Kidney (tissue), 14 donors: ENCODE measurements around the gene NPL. TPM values are rescaled to one million over a fixed set of nuclear protein-coding genes. Genes with fewer than 3 reads are reported as not detected.

ENCODE experiments used
- DNase-seq, 5 donors: peaks; one replicate each; pipeline ENCODE4 v3.0.0-alpha.2; 2013 to 2020
- FAIRE-seq: peaks from 2 replicates; lab custom pipeline; 2012; peaks lifted over from hg19 to GRCh38; lab: Jason Lieb, UNC
- H3K27ac ChIP-seq, 2 donors: one replicate each; pipeline ENCODE4 v1.7.0; 2013; ENCODE audit warnings: low read depth in 2 of 2, low read length in 2 of 2, inconsistent platforms in 1 of 2
- H3K27me3 ChIP-seq: one replicate; pipeline ENCODE4 v1.7.1; 2013; ENCODE audit warnings: low read length, inconsistent platforms; ENCODE audit not compliant: control insufficient read depth, insufficient read depth
- H3K36me3 ChIP-seq, 3 donors: one replicate each; pipeline versions ENCODE4 v1.7.0 to v1.7.1; 2013; ENCODE audit warnings: low read length in 3 of 3, control low read depth in 1 of 3, inconsistent platforms in 1 of 3; ENCODE audit not compliant: insufficient read depth in 3 of 3, control insufficient read depth in 2 of 3
- H3K4me1 ChIP-seq, 3 donors: one replicate each; pipeline versions ENCODE4 v1.7.0 to v1.7.1; 2013; ENCODE audit warnings: low read length in 3 of 3, inconsistent platforms in 1 of 3, low read depth in 1 of 3; ENCODE audit not compliant: control insufficient read depth in 2 of 3, insufficient read depth in 2 of 3
- H3K4me3 ChIP-seq, 3 donors: one replicate each; pipeline versions ENCODE4 v1.7.0 to v1.8.1; 2013; ENCODE audit warnings: low read length in 3 of 3, control low read depth in 1 of 3, inconsistent platforms in 1 of 3
- H3K9ac ChIP-seq, 3 donors: one replicate each; pipeline versions ENCODE4 v1.7.0 to v1.7.1; 2013; ENCODE audit warnings: low read length in 3 of 3, control low read depth in 1 of 3, inconsistent platforms in 1 of 3
- H3K9me3 ChIP-seq, 3 donors: one replicate each; pipeline versions ENCODE4 v1.7.0 to v1.7.1; 2013; ENCODE audit warnings: low read length in 3 of 3, control low read depth in 1 of 3, inconsistent platforms in 1 of 3; ENCODE audit not compliant: control insufficient read depth in 2 of 3, insufficient read depth in 1 of 3
- intact Hi-C: fragments of 100-400 bp; cut with DNase I; formaldehyde crosslinking; loops from one replicate; pipeline ENCODE4 v1.11.1; 2022
- polyA plus RNA-seq: library from polyadenylated mRNA; stranded (reverse); fragments of 350-450 nt; fragmentation: Illumina TruSeq; extraction: RNeasy Lipid Tissue Mini Kit (QIAGEN cat#74804); gene quantifications from one replicate; pipeline ENCODE4 v1.2.3, GENCODE V29; 2014; ENCODE audit warnings: low read depth, low replicate concordance; ENCODE audit not compliant: insufficient read depth
- total RNA-seq: library from RNA; stranded (reverse); fragmentation: NEBNext Ultra II Directional; extraction: Animal tissue kit (Norgen Biotek cat#: 25700); gene quantifications from one replicate; pipeline ENCODE4 v1.2.1, GENCODE V29; 2021
- TF ChIP-seq, protein P1 (sequence below): IDR thresholded peaks from 3 replicates; pipeline ENCODE4 v1.5.1; 2012; ENCODE audit warnings: mild to moderate bottlenecking, moderate library complexity, borderline replicate concordance; ENCODE audit not compliant: insufficient read depth; ENCODE audit errors: extremely low read depth
- donor health status: control.
- donor health status: control.
- donor health status: control.
- donor health status: control.
- donor health status: control.
- donor health status: DM: yes; HTN: yes; CAD: no.
- donor health status: Normal renal cell carcinoma (clear cell type).

NPL gene
- total and polyA plus RNA-seq, 2 donors from 2014 or later, result 15.7 to 69.4 TPM

DNA sequence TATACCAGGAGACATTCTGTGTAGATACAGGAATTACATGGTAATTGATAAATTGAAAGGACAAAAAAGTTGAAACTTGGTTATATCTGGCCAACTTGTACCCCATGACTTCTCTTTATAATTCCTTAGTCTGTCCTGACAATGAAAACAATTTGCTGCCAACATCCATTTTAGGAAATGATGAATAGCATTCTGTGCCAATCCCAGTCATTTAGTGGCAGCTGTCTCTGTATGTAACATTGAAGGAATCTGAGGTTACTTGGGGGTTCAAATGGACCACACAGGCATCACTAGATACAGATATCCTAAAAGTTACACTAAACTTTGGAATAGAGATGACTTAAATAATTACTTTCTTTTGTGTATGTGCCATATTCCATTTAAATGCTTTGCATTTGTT is 87.8 kb downstream of the NPL start:
- H3K36me3 ChIP-seq, result peaks cover 34 to 94% (median 67%) of the 10 kb centered on the region in 3 donors
- no peak overlapping the region for H3K27ac ChIP-seq
- no peak for DNase-seq
- intact Hi-C loops, result no loop called here
- no peaks in the 10 kb centered on the region for H3K4me1 ChIP-seq
- H3K9ac ChIP-seq, result no peak overlapping the region
- H3K4me3 ChIP-seq, result no peak overlapping the region
- H3K9me3 ChIP-seq, result no peaks in the 10 kb centered on the region
- FAIRE-seq, result no peak
- no peaks in the 10 kb centered on the region for H3K27me3 ChIP-seq
- TF ChIP-seq, protein P1, sequence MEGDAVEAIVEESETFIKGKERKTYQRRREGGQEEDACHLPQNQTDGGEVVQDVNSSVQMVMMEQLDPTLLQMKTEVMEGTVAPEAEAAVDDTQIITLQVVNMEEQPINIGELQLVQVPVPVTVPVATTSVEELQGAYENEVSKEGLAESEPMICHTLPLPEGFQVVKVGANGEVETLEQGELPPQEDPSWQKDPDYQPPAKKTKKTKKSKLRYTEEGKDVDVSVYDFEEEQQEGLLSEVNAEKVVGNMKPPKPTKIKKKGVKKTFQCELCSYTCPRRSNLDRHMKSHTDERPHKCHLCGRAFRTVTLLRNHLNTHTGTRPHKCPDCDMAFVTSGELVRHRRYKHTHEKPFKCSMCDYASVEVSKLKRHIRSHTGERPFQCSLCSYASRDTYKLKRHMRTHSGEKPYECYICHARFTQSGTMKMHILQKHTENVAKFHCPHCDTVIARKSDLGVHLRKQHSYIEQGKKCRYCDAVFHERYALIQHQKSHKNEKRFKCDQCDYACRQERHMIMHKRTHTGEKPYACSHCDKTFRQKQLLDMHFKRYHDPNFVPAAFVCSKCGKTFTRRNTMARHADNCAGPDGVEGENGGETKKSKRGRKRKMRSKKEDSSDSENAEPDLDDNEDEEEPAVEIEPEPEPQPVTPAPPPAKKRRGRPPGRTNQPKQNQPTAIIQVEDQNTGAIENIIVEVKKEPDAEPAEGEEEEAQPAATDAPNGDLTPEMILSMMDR, result no peak

DNA sequence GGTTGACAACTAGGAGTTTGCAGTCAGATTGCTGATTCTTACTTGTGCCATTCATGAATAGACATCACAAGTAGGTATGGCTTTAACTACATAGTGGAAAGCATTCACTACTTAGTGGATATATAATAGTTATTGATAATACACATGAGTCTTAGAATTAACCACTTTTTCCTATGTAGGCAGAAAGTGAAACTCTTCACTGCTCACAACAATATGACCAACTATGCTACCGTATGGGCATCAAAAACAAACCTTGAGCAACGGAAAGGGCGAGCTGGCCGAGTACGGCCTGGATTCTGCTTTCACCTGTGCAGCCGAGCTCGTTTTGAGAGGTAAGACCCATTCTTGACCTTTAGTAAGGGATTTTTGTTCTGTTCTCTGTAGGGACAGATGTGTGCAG is 88.3 kb downstream of the NPL start:
- TF ChIP-seq, protein P1, result no peak
- H3K9ac ChIP-seq, result no peak overlapping the region
- no peak for FAIRE-seq
- intact Hi-C loops, result no loop called here
- H3K4me1 ChIP-seq, result no peaks in the 10 kb centered on the region
- H3K9me3 ChIP-seq, result no peaks in the 10 kb centered on the region
- no peak overlapping the region for H3K4me3 ChIP-seq
- H3K27me3 ChIP-seq, result no peaks in the 10 kb centered on the region
- H3K36me3 ChIP-seq, result peaks cover 33 to 91% (median 66%) of the 10 kb centered on the region in 3 donors
- DNase-seq, result no peak
- no peak overlapping the region for H3K27ac ChIP-seq

Other genes starting within 250 kb of the NPL start
- 12.1 TPM for gene RNASEL, start 200.5 kb upstream of the NPL start, total RNA-seq
- 6.0 TPM for gene RNASEL, start 200.5 kb upstream of the NPL start, polyA plus RNA-seq
- gene RGS16, start 185.4 kb upstream of the NPL start, total RNA-seq, result 4.2 TPM
- gene RGS16, start 185.4 kb upstream of the NPL start, polyA plus RNA-seq, result 7.7 TPM
- gene RGS8, start 105.2 kb upstream of the NPL start, total RNA-seq, result not detected
- gene RGS8, start 105.2 kb upstream of the NPL start, polyA plus RNA-seq, result not detected
- 152 TPM for gene DHX9, start 49.6 kb downstream of the NPL start, total RNA-seq
- 72.3 TPM for gene DHX9, start 49.6 kb downstream of the NPL start, polyA plus RNA-seq
- gene SHCBP1L, start 163.4 kb downstream of the NPL start, total RNA-seq, result not detected
- not detected for gene SHCBP1L, start 163.4 kb downstream of the NPL start, polyA plus RNA-seq
- gene LAMC1, start 233.6 kb downstream of the NPL start, total RNA-seq, result 140 TPM
- gene LAMC1, start 233.6 kb downstream of the NPL start, polyA plus RNA-seq, result 21.1 TPM